Neural cell (in vitro differentiated cells): Measurements from ENCODE around the gene CLEC2B. TPM values are rescaled to one million over a fixed set of nuclear protein-coding genes. Genes with fewer than 3 reads are reported as not detected.

ENCODE experiments used
- H2AFZ ChIP-seq: fragments of 200-600, 300-800 bp; sonication (generic), shearing (Covaris generic); 2 replicates; pipeline ENCODE4 v1.6.0; 2014; ENCODE audit warnings: low read depth, mild to moderate bottlenecking, antibody characterized with exemption, low read length, moderate library complexity
- H3F3A ChIP-seq: fragments of 200-600 bp; shearing (Covaris generic); 2 replicates; pipeline ENCODE4 v1.6.1; 2016; ENCODE audit warnings: mild to moderate bottlenecking, moderate library complexity, mixed read lengths, antibody characterized with exemption, low read length; ENCODE audit not compliant: insufficient read depth, poor library complexity, severe bottlenecking
- H3K27ac ChIP-seq: fragments of 200-600, 300-800 bp; sonication (generic), shearing (Covaris generic); 2 replicates; pipeline ENCODE4 v1.5.1; 2014; ENCODE audit warnings: mild to moderate bottlenecking, low read length, moderate library complexity
- H3K27me3 ChIP-seq: fragments of 300-800, 200-600 bp; sonication (generic), shearing (Covaris generic); 2 replicates; pipeline ENCODE4 v1.6.0; 2014; ENCODE audit warnings: mild to moderate bottlenecking, low read depth, low read length, moderate library complexity; ENCODE audit not compliant: insufficient read depth
- H3K36me3 ChIP-seq: fragments of 300-800, 200-600 bp; sonication (generic), shearing (Covaris generic); 2 replicates; pipeline ENCODE4 v1.5.1; 2014; ENCODE audit warnings: mild to moderate bottlenecking, antibody characterized with exemption, low read length, moderate library complexity; ENCODE audit not compliant: insufficient read depth
- H3K4me2 ChIP-seq: fragments of 300-800, 200-600 bp; sonication (generic), shearing (Covaris generic); 2 replicates; pipeline ENCODE4 v1.6.0; 2014; ENCODE audit warnings: mild to moderate bottlenecking, low read length
- H3K4me3 ChIP-seq: fragments of 300-800, 200-600 bp; sonication (generic), shearing (Covaris generic); 2 replicates; pipeline ENCODE4 v1.5.1; 2014; ENCODE audit warnings: mild to moderate bottlenecking, low read length, moderate library complexity
- H3K79me2 ChIP-seq: fragments of 200-600 bp; shearing (Covaris generic); replicated peaks from 2 replicates; pipeline ENCODE4 v1.6.0; 2014; ENCODE audit warnings: mild to moderate bottlenecking, low read length, moderate library complexity; ENCODE audit not compliant: insufficient read depth
- H3K9ac ChIP-seq: fragments of 300-800, 200-600 bp; sonication (generic), shearing (Covaris generic); 2 replicates; pipeline ENCODE4 v1.6.1; 2016; ENCODE audit warnings: mild to moderate bottlenecking, low read length, mixed read lengths
- H3K9me2 ChIP-seq: fragments of 200-600 bp; shearing (Covaris generic); 2 replicates; pipeline ENCODE4 v1.6.1; 2016; ENCODE audit warnings: mild to moderate bottlenecking, low read length, mixed read lengths; ENCODE audit not compliant: insufficient read depth
- H3K9me3 ChIP-seq: fragments of 200-600, 300-800 bp; sonication (generic), shearing (Covaris generic); 2 replicates; pipeline ENCODE4 v1.6.1; 2016; ENCODE audit warnings: mild to moderate bottlenecking, mixed run types, low read length, moderate library complexity, mixed read lengths
- H4K20me1 ChIP-seq: fragments of 200-600 bp; shearing (Covaris generic); 2 replicates; pipeline ENCODE4 v1.6.1; 2016; ENCODE audit warnings: mild to moderate bottlenecking, mixed run types; ENCODE audit not compliant: insufficient read depth
- CTCF ChIP-seq: fragments of 450-650 bp; IDR thresholded peaks from 2 replicates; pipeline ENCODE4 v1.5.1; 2014; ENCODE audit warnings: antibody characterized with exemption, mild to moderate bottlenecking, moderate library complexity; ENCODE audit not compliant: poor library complexity, severe bottlenecking
- EP300 ChIP-seq: fragments of 450-650 bp; conservative IDR thresholded peaks from 2 replicates; pipeline ENCODE4 v1.6.1; 2014; ENCODE audit warnings: antibody characterized with exemption, mild to moderate bottlenecking, moderate library complexity; ENCODE audit not compliant: poor library complexity, severe bottlenecking
- EZH2 ChIP-seq: fragments of 200-600, 300-800 bp; shearing (Covaris generic), sonication (generic); IDR thresholded peaks from 2 replicates; pipeline ENCODE4 v1.6.1; 2014; ENCODE audit warnings: antibody characterized with exemption, low read length, borderline replicate concordance, mild to moderate bottlenecking; ENCODE audit not compliant: insufficient read depth, poor library complexity, severe bottlenecking
- MXI1 ChIP-seq: fragments of 450-650 bp; conservative IDR thresholded peaks from 2 replicates; pipeline ENCODE4 v1.6.1; 2014; ENCODE audit warnings: antibody characterized with exemption, mild to moderate bottlenecking; ENCODE audit not compliant: poor library complexity, severe bottlenecking
- POLR2AphosphoS5 ChIP-seq: IDR thresholded peaks from 2 replicates; pipeline ENCODE4 v1.6.1; 2012
- RAD21 ChIP-seq: fragments of 450-650 bp; conservative IDR thresholded peaks from 2 replicates; pipeline ENCODE4 v1.6.1; 2014; ENCODE audit warnings: antibody characterized with exemption, mild to moderate bottlenecking, moderate library complexity
- SMC3 ChIP-seq: fragments of 450-650 bp; conservative IDR thresholded peaks from 2 replicates; pipeline ENCODE4 v1.6.1; 2014; ENCODE audit warnings: antibody characterized with exemption, mild to moderate bottlenecking, moderate library complexity; ENCODE audit not compliant: poor library complexity
- TAF1 ChIP-seq: IDR thresholded peaks from 2 replicates; pipeline ENCODE4 v1.6.1; 2012; ENCODE audit warnings: low read depth
- polyA plus RNA-seq: library from polyadenylated mRNA; depleted of rRNA; stranded (reverse); fragments of >200 nt; gene quantifications from 2 replicates; pipeline ENCODE4 v1.2.3, GENCODE V29; 2014
- TF ChIP-seq, protein P1 (sequence below): IDR thresholded peaks from 2 replicates; pipeline ENCODE4 v1.6.1; 2012; ENCODE audit warnings: borderline replicate concordance

The CLEC2B gene
- polyA plus RNA-seq, 1 donor from 2014 or later = 0.17 TPM

DNA sequence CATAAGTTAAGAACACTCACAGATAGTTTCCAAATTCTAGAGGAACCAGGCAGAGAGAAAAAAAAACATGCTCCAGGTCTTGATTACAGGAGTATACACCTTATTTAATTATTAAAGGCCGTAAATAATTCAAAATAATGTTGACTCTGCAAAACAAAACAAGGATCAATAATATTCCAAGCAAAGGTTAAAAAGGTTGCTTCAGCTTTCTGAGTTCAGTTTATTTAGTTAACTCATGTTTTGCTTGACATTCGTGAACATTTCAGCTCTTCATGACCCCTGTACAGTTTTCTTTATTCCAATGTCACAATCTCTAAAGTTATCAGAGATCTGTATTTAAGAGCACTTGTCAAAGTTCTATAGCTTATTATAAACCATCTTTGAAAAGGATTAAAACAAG is 31.8 kb upstream of the CLEC2B start:
- Histone ChIP-seq H4K20me1 (no peaks in the 10 kb centered on the region), H3K27ac (no peak overlapping the region), H2AFZ (no peak overlapping the region), H3F3A (no peaks in the 10 kb centered on the region), H3K4me3 (no peak overlapping the region), H3K9ac (no peak overlapping the region), H3K36me3 (no peaks in the 10 kb centered on the region), H3K27me3 (no peaks in the 10 kb centered on the region), H3K4me2 (no peak overlapping the region), H3K9me2 (no peaks in the 10 kb centered on the region), H3K9me3 (no peaks in the 10 kb centered on the region), H3K79me2 (no peaks in the 10 kb centered on the region)
- no peak for TF ChIP-seq RAD21
- TF ChIP-seq, protein P1, sequence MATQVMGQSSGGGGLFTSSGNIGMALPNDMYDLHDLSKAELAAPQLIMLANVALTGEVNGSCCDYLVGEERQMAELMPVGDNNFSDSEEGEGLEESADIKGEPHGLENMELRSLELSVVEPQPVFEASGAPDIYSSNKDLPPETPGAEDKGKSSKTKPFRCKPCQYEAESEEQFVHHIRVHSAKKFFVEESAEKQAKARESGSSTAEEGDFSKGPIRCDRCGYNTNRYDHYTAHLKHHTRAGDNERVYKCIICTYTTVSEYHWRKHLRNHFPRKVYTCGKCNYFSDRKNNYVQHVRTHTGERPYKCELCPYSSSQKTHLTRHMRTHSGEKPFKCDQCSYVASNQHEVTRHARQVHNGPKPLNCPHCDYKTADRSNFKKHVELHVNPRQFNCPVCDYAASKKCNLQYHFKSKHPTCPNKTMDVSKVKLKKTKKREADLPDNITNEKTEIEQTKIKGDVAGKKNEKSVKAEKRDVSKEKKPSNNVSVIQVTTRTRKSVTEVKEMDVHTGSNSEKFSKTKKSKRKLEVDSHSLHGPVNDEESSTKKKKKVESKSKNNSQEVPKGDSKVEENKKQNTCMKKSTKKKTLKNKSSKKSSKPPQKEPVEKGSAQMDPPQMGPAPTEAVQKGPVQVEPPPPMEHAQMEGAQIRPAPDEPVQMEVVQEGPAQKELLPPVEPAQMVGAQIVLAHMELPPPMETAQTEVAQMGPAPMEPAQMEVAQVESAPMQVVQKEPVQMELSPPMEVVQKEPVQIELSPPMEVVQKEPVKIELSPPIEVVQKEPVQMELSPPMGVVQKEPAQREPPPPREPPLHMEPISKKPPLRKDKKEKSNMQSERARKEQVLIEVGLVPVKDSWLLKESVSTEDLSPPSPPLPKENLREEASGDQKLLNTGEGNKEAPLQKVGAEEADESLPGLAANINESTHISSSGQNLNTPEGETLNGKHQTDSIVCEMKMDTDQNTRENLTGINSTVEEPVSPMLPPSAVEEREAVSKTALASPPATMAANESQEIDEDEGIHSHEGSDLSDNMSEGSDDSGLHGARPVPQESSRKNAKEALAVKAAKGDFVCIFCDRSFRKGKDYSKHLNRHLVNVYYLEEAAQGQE = no peak
- TF ChIP-seq EP300 = no peak
- no peak for TF ChIP-seq CTCF
- no peak for TF ChIP-seq TAF1
- no peak for TF ChIP-seq SMC3
- TF ChIP-seq MXI1 = no peak
- TF ChIP-seq EZH2 = no peak
- no peak for TF ChIP-seq POLR2AphosphoS5

GRCh38 chr12:9899209-9899608 is 30.1 kb upstream of the CLEC2B start:
- H3K9me3 ChIP-seq = no peaks in the 10 kb centered on the region
- no peaks in the 10 kb centered on the region for H3K9me2 ChIP-seq
- no peak overlapping the region for H3K27ac ChIP-seq
- no peaks in the 10 kb centered on the region for H3K36me3 ChIP-seq
- no peak overlapping the region for H3K9ac ChIP-seq
- H3K79me2 ChIP-seq = no peaks in the 10 kb centered on the region
- no peak overlapping the region for H2AFZ ChIP-seq
- TF ChIP-seq POLR2AphosphoS5 = no peak
- TF ChIP-seq CTCF = no peak
- no peak for TF ChIP-seq MXI1
- TF ChIP-seq EP300 = no peak
- TF ChIP-seq TAF1 = no peak
- TF ChIP-seq, protein P1 = no peak
- no peak for TF ChIP-seq RAD21
- H4K20me1 ChIP-seq = no peaks in the 10 kb centered on the region
- H3K4me2 ChIP-seq = no peak overlapping the region
- H3K27me3 ChIP-seq = no peaks in the 10 kb centered on the region
- H3F3A ChIP-seq = no peaks in the 10 kb centered on the region
- H3K4me3 ChIP-seq = no peak overlapping the region
